ENCODE results near the gene CCDC7. TPM values are rescaled to one million over a fixed set of nuclear protein-coding genes. Genes with fewer than 3 reads are reported as not detected.
"Not testable (repeated sequence)": the region's sequence is repeated elsewhere in the genome, so short reads cannot be mapped to it uniquely, and the experiment has no call there.

CCDC7 gene
- polyA plus RNA-seq, 4 donors = 3.5 to 7.1 (median 5.3) TPM

- DNase-seq (ENCODE audit: low read depth in 4 of 4, low spot score in 2 of 4) = no peak
Measured at GRCh38 chr10:32540691-32541470, 94.9 kb downstream of the CCDC7 start.

- no peak for DNase-seq (ENCODE audit: low read depth in 4 of 4, low spot score in 2 of 4)
Measured at GRCh38 chr10:32548208-32548607, 102.3 kb downstream of the CCDC7 start.

GRCh38 chr10:32556783-32557395, 110.9 kb downstream of the CCDC7 start:
- no peak for DNase-seq (ENCODE audit: low read depth in 4 of 4, low spot score in 2 of 4)

- not testable (repeated sequence) for DNase-seq (ENCODE audit: low read depth in 4 of 4, low spot score in 2 of 4)
Measured at GRCh38 chr10:32562695-32563094, 116.8 kb downstream of the CCDC7 start.

GRCh38 chr10:32577448-32577847, 131.5 kb downstream of the CCDC7 start:
- DNase-seq (ENCODE audit: low read depth in 4 of 4, low spot score in 2 of 4) = no peak

- DNase-seq (ENCODE audit: low read depth in 4 of 4, low spot score in 2 of 4) = no peak
Measured at GRCh38 chr10:32582946-32583345, 137.0 kb downstream of the CCDC7 start.

- not testable (repeated sequence) for DNase-seq (ENCODE audit: low read depth in 4 of 4, low spot score in 2 of 4)
Measured at GRCh38 chr10:32598022-32598421, 152.1 kb downstream of the CCDC7 start.

- no peak for DNase-seq (ENCODE audit: low read depth in 4 of 4, low spot score in 2 of 4)
Measured at GRCh38 chr10:32600317-32600716, 154.4 kb downstream of the CCDC7 start.

- not testable (repeated sequence) for DNase-seq (ENCODE audit: low read depth in 4 of 4, low spot score in 2 of 4)
Measured at GRCh38 chr10:32601562-32601961, 155.6 kb downstream of the CCDC7 start.

GRCh38 chr10:32605787-32606186, 159.8 kb downstream of the CCDC7 start:
- no peak for DNase-seq (ENCODE audit: low read depth in 4 of 4, low spot score in 2 of 4)

- DNase-seq (ENCODE audit: low read depth in 4 of 4, low spot score in 2 of 4) = not testable (repeated sequence)
Measured at GRCh38 chr10:32610543-32610942, 164.6 kb downstream of the CCDC7 start.

- DNase-seq (ENCODE audit: low read depth in 4 of 4, low spot score in 2 of 4) = no peak
Measured at GRCh38 chr10:32616438-32616837, 170.5 kb downstream of the CCDC7 start.

GRCh38 chr10:32618482-32618881, 172.5 kb downstream of the CCDC7 start:
- DNase-seq (ENCODE audit: low read depth in 4 of 4, low spot score in 2 of 4) = no peak

GRCh38 chr10:32621969-32622368, 176.0 kb downstream of the CCDC7 start:
- no peak for DNase-seq (ENCODE audit: low read depth in 4 of 4, low spot score in 2 of 4)

GRCh38 chr10:32622409-32622808, 176.5 kb downstream of the CCDC7 start:
- DNase-seq (ENCODE audit: low read depth in 4 of 4, low spot score in 2 of 4) = no peak

GRCh38 chr10:32627183-32627582, 181.2 kb downstream of the CCDC7 start:
- no peak for DNase-seq (ENCODE audit: low read depth in 4 of 4, low spot score in 2 of 4)

GRCh38 chr10:32629910-32630309, 184.0 kb downstream of the CCDC7 start:
- DNase-seq (ENCODE audit: low read depth in 4 of 4, low spot score in 2 of 4) = no peak

GRCh38 chr10:32646535-32646934, 200.6 kb downstream of the CCDC7 start:
- DNase-seq (ENCODE audit: low read depth in 4 of 4, low spot score in 2 of 4) = no peak

GRCh38 chr10:32650246-32650655, 204.3 kb downstream of the CCDC7 start:
- DNase-seq (ENCODE audit: low read depth in 4 of 4, low spot score in 2 of 4) = no peak

GRCh38 chr10:32657430-32657829, 211.5 kb downstream of the CCDC7 start:
- not testable (repeated sequence) for DNase-seq (ENCODE audit: low read depth in 4 of 4, low spot score in 2 of 4)

- no peak for DNase-seq (ENCODE audit: low read depth in 4 of 4, low spot score in 2 of 4)
Measured at GRCh38 chr10:32661346-32661745, 215.4 kb downstream of the CCDC7 start.
